HEK293 (cell line): ENCODE results near the gene MATN4.

ENCODE experiments used
- CTCF ChIA-PET: fragments of 350-600 bp; formaldehyde crosslinking; extraction: SDS; loops from one replicate; lab custom pipeline; 2021; ENCODE audit warnings: antibody characterized with exemption; lab: Yijun Ruan, JAX
- POLR2A ChIA-PET: fragments of 300-600 bp; formaldehyde crosslinking; extraction: SDS; loops from one replicate; lab custom pipeline; 2020; ENCODE audit warnings: antibody characterized with exemption, inconsistent platforms; lab: Yijun Ruan, JAX
- H3K27ac ChIP-seq: fragments of 200-500 bp; sonication (Bioruptor generic); 2 replicates; pipeline ENCODE4 v1.5.1; 2014; ENCODE audit warnings: low read depth, low read length, control low read depth, inconsistent platforms; ENCODE audit errors: extremely low read depth
- H3K36me3 ChIP-seq, 2 experiments: fragments of 200-500 bp in 1 of 2; sonication (Bioruptor generic) in 1 of 2; 1 replicate in 1 of 2; 2 replicates in 1 of 2; pipeline ENCODE4 v1.5.1; 2014 to 2017; ENCODE audit warnings: inconsistent platforms in 2 of 2, low read length in 2 of 2; ENCODE audit not compliant: control insufficient read depth in 2 of 2, insufficient read depth in 1 of 2
- H3K4me1 ChIP-seq: fragments of 200-500 bp; sonication (Bioruptor generic); 2 replicates; pipeline ENCODE4 v1.5.1; 2014; ENCODE audit warnings: mild to moderate bottlenecking, low read length, inconsistent platforms; ENCODE audit not compliant: control insufficient read depth, insufficient read depth
- H3K4me3 ChIP-seq: 2 replicates; pipeline ENCODE4 v1.5.1; 2011; ENCODE audit warnings: low read depth, mild to moderate bottlenecking, control low read depth, low read length, moderate library complexity
- H3K9me3 ChIP-seq: fragments of 200-500 bp; sonication (Bioruptor generic); 2 replicates; pipeline ENCODE4 v1.5.1; 2014; ENCODE audit warnings: low read depth, low read length, inconsistent platforms; ENCODE audit not compliant: control insufficient read depth, insufficient read depth
- GFI1B ChIP-seq: fragments of 450-650 bp; formaldehyde crosslinking; IDR thresholded peaks from 2 replicates; pipeline ENCODE4 v1.5.1; 2016; ENCODE audit warnings: missing biosample characterization, missing genetic modification characterization
- IKZF3 ChIP-seq: fragments of 450-650 bp; IDR thresholded peaks from 2 replicates; pipeline ENCODE4 v1.5.0; 2018; ENCODE audit warnings: missing biosample characterization, mild to moderate bottlenecking, missing genetic modification characterization, moderate library complexity
- MEIS1 ChIP-seq: sonication (generic); formaldehyde crosslinking; IDR thresholded peaks from 2 replicates; pipeline ENCODE4 v1.8.1; 2022; ENCODE audit warnings: missing genetic modification reagents, mild to moderate bottlenecking, borderline replicate concordance
- MYNN ChIP-seq: fragments of 450-650 bp; formaldehyde crosslinking; IDR thresholded peaks from 2 replicates; pipeline ENCODE4 v1.5.1; 2016; ENCODE audit warnings: missing biosample characterization, missing genetic modification characterization, borderline replicate concordance
- MZF1 ChIP-seq: fragments of 450-650 bp; formaldehyde crosslinking; IDR thresholded peaks from 2 replicates; pipeline ENCODE4 v1.5.1; 2017; ENCODE audit warnings: missing biosample characterization, missing genetic modification characterization, borderline replicate concordance
- OSR2 ChIP-seq: fragments of 450-650 bp; formaldehyde crosslinking; IDR thresholded peaks from 2 replicates; pipeline ENCODE4 v1.5.1; 2016; ENCODE audit warnings: missing biosample characterization, missing genetic modification characterization
- SCRT2 ChIP-seq: fragments of 450-650 bp; formaldehyde crosslinking; IDR thresholded peaks from 2 replicates; pipeline ENCODE4 v1.5.1; 2016; ENCODE audit warnings: missing biosample characterization, missing genetic modification characterization
- ZFHX2 ChIP-seq: fragments of 450-650 bp; formaldehyde crosslinking; conservative IDR thresholded peaks from 2 replicates; pipeline ENCODE4 v1.5.1; 2016; ENCODE audit warnings: missing biosample characterization, missing genetic modification characterization
- ZNF114 ChIP-seq: fragments of 450-650 bp; formaldehyde crosslinking; IDR thresholded peaks from 2 replicates; pipeline ENCODE4 v1.5.0; 2017; ENCODE audit warnings: missing biosample characterization, missing genetic modification characterization
- ZNF23 ChIP-seq: fragments of 450-650 bp; formaldehyde crosslinking; IDR thresholded peaks from 2 replicates; pipeline ENCODE4 v1.5.1; 2016; ENCODE audit warnings: missing biosample characterization, missing genetic modification characterization, borderline replicate concordance
- ZNF350 ChIP-seq: fragments of 450-650 bp; formaldehyde crosslinking; IDR thresholded peaks from 2 replicates; pipeline ENCODE4 v1.5.0; 2017; ENCODE audit warnings: missing biosample characterization, mild to moderate bottlenecking, missing genetic modification characterization
- ZNF354C ChIP-seq: fragments of 450-650 bp; formaldehyde crosslinking; IDR thresholded peaks from 2 replicates; pipeline ENCODE4 v1.5.1; 2016; ENCODE audit warnings: missing biosample characterization, missing genetic modification characterization, low read depth, borderline replicate concordance
- ZNF416 ChIP-seq: fragments of 450-650 bp; formaldehyde crosslinking; IDR thresholded peaks from 2 replicates; pipeline ENCODE4 v1.5.1; 2016; ENCODE audit warnings: missing biosample characterization, missing genetic modification characterization
- ZNF701 ChIP-seq: fragments of 450-650 bp; formaldehyde crosslinking; IDR thresholded peaks from 2 replicates; pipeline ENCODE4 v1.5.1; 2016; ENCODE audit warnings: missing biosample characterization, missing genetic modification characterization
- ZNF76 ChIP-seq: fragments of 450-650 bp; formaldehyde crosslinking; IDR thresholded peaks from 2 replicates; pipeline ENCODE4; 2016; ENCODE audit warnings: low read depth, missing biosample characterization, missing genetic modification characterization, borderline replicate concordance
- ZNF776 ChIP-seq: fragments of 450-650 bp; formaldehyde crosslinking; IDR thresholded peaks from 2 replicates; pipeline ENCODE4 v1.5.0; 2017; ENCODE audit warnings: missing biosample characterization, missing genetic modification characterization, borderline replicate concordance
- ZNF830 ChIP-seq: fragments of 450-650 bp; IDR thresholded peaks from 2 replicates; pipeline ENCODE4 v1.5.0; 2018; ENCODE audit warnings: missing biosample characterization, missing genetic modification characterization, low read depth, mild to moderate bottlenecking, moderate library complexity
- ZNF843 ChIP-seq: fragments of 450-650 bp; formaldehyde crosslinking; IDR thresholded peaks from 2 replicates; pipeline ENCODE4 v1.5.1; 2016; ENCODE audit warnings: missing biosample characterization, missing genetic modification characterization
- TF ChIP-seq, protein P1 (sequence below): fragments of 450-650 bp; formaldehyde crosslinking; IDR thresholded peaks from 2 replicates; pipeline ENCODE4 v1.5.1; 2016; ENCODE audit warnings: missing biosample characterization, missing genetic modification characterization
- TF ChIP-seq, protein P2 (sequence below): fragments of 450-650 bp; formaldehyde crosslinking; IDR thresholded peaks from 2 replicates; pipeline ENCODE4 v1.5.1; 2016; ENCODE audit warnings: missing biosample characterization, missing genetic modification characterization, borderline replicate concordance
- TF ChIP-seq, protein P3 (sequence below): fragments of 450-650 bp; formaldehyde crosslinking; IDR thresholded peaks from 2 replicates; pipeline ENCODE4 v1.5.1; 2016; ENCODE audit warnings: missing biosample characterization, missing genetic modification characterization

Gene MATN4

DNA sequence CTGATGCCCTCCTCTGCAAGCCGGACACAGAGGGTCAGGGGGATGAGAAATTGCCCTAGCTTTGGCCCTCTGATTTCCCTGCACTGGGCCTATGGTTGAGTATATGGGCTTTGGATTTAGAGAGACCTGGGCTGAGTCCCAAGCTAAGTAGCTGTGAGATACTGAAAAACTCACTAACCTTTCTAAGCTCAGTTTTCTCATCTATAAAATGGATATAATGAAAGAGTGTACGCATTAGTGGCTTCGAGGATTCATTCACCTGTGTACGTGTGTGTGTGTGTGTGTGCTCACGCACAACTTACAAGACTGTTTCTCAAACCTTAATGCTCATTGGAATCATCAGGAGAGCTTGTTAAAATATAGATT, 14.1 kb downstream of the MATN4 start (continued):
- TF ChIP-seq ZNF76 (tag by site-specific recombination) (no peak), ZNF701 (tag by site-specific recombination) (no peak), ZNF23 (tag by site-specific recombination) (no peak), OSR2 (tag by site-specific recombination) (no peak)

DNA sequence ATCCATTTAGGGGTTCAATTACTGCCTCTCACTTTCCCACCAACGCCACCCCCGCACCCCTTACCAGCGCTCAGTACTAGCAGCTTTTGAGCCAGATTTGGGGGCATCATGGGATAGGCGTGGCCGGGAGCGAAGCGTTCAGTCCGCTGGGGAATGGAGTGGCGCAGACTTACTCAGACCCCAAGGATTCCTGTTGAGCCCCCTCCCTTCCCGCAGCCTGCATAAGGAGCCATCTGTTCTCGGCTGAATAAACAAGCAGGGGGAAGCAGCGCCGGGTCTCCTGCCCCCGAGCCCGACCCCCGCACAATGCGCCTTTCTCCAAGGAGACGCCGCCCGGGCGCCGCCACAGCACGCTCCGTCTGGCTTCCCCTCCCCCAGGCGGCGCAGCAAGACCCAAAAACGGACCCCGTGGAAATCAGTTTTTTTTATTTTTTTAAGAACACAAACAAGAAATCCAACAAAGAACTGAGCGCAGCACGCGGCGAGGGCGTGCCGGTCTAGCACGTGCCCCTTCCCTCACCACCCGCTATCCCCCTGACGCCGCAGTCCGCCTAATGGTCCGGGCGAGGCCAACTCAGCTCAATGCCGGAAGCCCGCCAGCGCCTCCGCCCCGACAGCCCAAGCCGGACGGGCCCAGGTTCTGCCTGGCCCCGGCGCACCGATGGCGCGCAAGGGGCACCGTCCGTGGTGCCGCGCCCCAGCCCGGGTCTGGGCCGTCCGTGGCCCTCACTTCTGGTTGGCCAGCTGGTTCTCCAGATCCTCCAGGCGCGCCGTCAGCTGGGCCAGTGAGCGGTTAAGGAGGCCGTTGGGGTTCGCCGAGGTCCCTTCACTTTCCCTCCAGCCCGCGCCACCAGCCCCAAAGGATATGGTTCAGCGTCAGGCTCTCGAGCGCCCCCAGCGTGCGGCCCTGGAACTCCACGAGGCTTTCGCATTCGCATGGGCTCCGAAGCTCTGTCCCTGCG, 14.8 kb downstream of the MATN4 start:
- CTCF ChIA-PET, result interaction anchor here (0.5 to 5.9 kb wide), 68 partner anchors 8 to 478 kb away, joined by 3 to 58 read pairs (median 4); partner anchors contain the start of gene SEMG2
- H3K4me1 ChIP-seq, result no peaks in the 10 kb centered on the region
- no peak overlapping the region for H3K27ac ChIP-seq
- H3K36me3 ChIP-seq, result no peaks in the 10 kb centered on the region
- H3K4me3 ChIP-seq, result peak overlapping the region; percentile 46
- H3K9me3 ChIP-seq, result no peaks in the 10 kb centered on the region
- POLR2A ChIA-PET, result interaction anchor here (0.8 to 1.1 kb wide), 3 partner anchors 25 to 408 kb away, joined by 3 read pairs; partner anchors contain the start of gene YWHAB
- TF ChIP-seq, protein P1, sequence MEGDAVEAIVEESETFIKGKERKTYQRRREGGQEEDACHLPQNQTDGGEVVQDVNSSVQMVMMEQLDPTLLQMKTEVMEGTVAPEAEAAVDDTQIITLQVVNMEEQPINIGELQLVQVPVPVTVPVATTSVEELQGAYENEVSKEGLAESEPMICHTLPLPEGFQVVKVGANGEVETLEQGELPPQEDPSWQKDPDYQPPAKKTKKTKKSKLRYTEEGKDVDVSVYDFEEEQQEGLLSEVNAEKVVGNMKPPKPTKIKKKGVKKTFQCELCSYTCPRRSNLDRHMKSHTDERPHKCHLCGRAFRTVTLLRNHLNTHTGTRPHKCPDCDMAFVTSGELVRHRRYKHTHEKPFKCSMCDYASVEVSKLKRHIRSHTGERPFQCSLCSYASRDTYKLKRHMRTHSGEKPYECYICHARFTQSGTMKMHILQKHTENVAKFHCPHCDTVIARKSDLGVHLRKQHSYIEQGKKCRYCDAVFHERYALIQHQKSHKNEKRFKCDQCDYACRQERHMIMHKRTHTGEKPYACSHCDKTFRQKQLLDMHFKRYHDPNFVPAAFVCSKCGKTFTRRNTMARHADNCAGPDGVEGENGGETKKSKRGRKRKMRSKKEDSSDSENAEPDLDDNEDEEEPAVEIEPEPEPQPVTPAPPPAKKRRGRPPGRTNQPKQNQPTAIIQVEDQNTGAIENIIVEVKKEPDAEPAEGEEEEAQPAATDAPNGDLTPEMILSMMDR (tag by site-specific recombination), result peak; percentile 45; the same call in 1 of the 2 replicates
- TF ChIP-seq ZFHX2 (tag by site-specific recombination) (peak; percentile 35; the same call in 1 of the 2 replicates), ZNF830 (no peak)

DNA sequence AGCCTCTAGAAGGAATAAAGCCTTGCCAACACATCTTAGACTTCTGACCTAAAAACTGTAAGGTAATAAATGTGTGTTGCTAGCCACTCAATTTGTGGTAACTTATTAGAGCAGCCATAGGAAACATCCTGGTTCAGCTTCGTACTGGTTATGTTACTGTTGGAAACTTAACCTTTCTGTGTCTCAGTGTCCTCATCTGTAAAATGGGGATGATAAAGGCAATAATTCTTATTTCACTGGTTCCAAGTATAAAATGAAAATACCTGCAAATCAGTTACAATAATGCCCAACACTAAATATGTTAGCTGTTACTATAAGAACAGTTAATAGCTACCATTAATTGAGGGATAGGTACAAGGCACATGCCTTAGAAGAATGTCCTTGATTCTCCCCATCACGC, 15.8 kb downstream of the MATN4 start:
- POLR2A ChIA-PET, result no interaction called here
- Histone ChIP-seq H3K4me3 (no peak overlapping the region), H3K9me3 (no peaks in the 10 kb centered on the region), H3K4me1 (no peaks in the 10 kb centered on the region), H3K27ac (no peak overlapping the region), H3K36me3 (no peaks in the 10 kb centered on the region)
- TF ChIP-seq ZNF350 (tag by site-specific recombination) (no peak), ZNF354C (tag by site-specific recombination) (no peak), ZNF776 (tag by site-specific recombination) (no peak), MEIS1 (CRISPR knock-in tag) (no peak), ZNF114 (no peak), ZNF843 (tag by site-specific recombination) (no peak)
- CTCF ChIA-PET, result interaction anchor here (0.6 to 5.9 kb wide), 29 partner anchors 8 to 673 kb away, joined by 3 to 58 read pairs (median 5); partner anchors contain the start of gene SLPI

DNA sequence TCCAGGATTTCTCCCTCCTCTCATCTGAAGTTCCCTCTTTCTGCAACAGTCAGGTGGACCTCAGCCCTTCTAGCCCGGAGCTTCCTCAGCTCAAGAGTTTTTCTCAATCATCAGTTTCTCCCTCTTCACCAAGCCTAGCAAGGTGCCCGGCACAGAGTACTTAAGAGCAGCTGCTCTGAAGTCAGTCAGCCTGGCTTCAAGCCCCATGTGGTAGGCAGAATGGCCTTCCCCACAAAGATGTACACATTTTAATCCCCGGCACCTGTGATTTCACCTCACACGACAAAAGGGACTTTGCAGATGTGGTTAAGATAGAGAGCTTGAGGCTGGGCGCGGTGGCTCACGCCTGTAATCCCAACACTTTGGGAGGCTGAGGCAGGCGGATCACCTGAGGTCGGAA, 16.6 kb downstream of the MATN4 start:
- ChIA-PET CTCF (interaction anchor here (0.7 to 5.9 kb wide), 33 partner anchors 9 to 561 kb away, joined by 3 to 58 read pairs (median 7); partner anchors contain the start of gene SLPI), POLR2A (no interaction called here)
- no peaks in the 10 kb centered on the region for H3K9me3 ChIP-seq
- H3K4me3 ChIP-seq, result no peak overlapping the region
- no peaks in the 10 kb centered on the region for H3K36me3 ChIP-seq
- H3K4me1 ChIP-seq, result no peaks in the 10 kb centered on the region
- H3K27ac ChIP-seq, result no peak overlapping the region
- TF ChIP-seq MZF1 (tag by site-specific recombination) (no peak), GFI1B (tag by site-specific recombination) (no peak), ZNF416 (tag by site-specific recombination) (no peak), MYNN (tag by site-specific recombination) (no peak), SCRT2 (tag by site-specific recombination) (no peak), IKZF3 (no peak), ZNF23 (tag by site-specific recombination) (no peak)
- TF ChIP-seq, protein P2, sequence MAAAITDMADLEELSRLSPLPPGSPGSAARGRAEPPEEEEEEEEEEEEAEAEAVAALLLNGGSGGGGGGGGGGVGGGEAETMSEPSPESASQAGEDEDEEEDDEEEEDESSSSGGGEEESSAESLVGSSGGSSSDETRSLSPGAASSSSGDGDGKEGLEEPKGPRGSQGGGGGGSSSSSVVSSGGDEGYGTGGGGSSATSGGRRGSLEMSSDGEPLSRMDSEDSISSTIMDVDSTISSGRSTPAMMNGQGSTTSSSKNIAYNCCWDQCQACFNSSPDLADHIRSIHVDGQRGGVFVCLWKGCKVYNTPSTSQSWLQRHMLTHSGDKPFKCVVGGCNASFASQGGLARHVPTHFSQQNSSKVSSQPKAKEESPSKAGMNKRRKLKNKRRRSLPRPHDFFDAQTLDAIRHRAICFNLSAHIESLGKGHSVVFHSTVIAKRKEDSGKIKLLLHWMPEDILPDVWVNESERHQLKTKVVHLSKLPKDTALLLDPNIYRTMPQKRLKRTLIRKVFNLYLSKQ (tag by site-specific recombination), result no peak
- TF ChIP-seq, protein P3, sequence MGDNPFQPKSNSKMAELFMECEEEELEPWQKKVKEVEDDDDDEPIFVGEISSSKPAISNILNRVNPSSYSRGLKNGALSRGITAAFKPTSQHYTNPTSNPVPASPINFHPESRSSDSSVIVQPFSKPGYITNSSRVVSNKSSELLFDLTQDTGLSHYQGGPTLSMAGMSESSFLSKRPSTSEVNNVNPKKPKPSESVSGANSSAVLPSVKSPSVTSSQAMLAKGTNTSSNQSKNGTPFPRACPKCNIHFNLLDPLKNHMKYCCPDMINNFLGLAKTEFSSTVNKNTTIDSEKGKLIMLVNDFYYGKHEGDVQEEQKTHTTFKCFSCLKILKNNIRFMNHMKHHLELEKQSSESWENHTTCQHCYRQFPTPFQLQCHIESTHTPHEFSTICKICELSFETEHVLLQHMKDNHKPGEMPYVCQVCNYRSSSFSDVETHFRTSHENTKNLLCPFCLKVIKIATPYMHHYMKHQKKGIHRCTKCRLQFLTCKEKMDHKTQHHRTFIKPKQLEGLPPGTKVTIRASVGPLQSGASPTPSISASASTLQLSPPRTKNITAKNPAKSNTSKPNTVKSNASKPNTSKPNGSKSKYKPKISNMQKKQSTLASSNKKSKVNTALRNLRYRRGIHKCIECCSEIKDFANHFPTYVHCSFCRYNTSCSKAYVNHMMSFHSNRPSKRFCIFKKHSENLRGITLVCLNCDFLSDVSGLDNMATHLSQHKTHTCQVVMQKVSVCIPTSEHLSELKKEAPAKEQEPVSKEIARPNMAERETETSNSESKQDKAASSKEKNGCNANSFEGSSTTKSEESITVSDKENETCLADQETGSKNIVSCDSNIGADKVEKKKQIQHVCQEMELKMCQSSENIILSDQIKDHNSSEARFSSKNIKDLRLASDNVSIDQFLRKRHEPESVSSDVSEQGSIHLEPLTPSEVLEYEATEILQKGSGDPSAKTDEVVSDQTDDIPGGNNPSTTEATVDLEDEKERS, result no peak
